Neural cell (in vitro differentiated cells): Measurements from ENCODE around the gene RECK. TPM values are rescaled to one million over a fixed set of nuclear protein-coding genes. Genes with fewer than 3 reads are reported as not detected.

Experiments
- H2AFZ ChIP-seq: fragments of 200-600, 300-800 bp; sonication (generic), shearing (Covaris generic); 2 replicates; pipeline ENCODE4 v1.6.0; 2014; ENCODE audit warnings: low read depth, mild to moderate bottlenecking, antibody characterized with exemption, low read length, moderate library complexity
- H3F3A ChIP-seq: fragments of 200-600 bp; shearing (Covaris generic); 2 replicates; pipeline ENCODE4 v1.6.1; 2016; ENCODE audit warnings: mild to moderate bottlenecking, moderate library complexity, mixed read lengths, antibody characterized with exemption, low read length; ENCODE audit not compliant: insufficient read depth, poor library complexity, severe bottlenecking
- H3K27ac ChIP-seq: fragments of 200-600, 300-800 bp; sonication (generic), shearing (Covaris generic); 2 replicates; pipeline ENCODE4 v1.5.1; 2014; ENCODE audit warnings: mild to moderate bottlenecking, low read length, moderate library complexity
- H3K27me3 ChIP-seq: fragments of 300-800, 200-600 bp; sonication (generic), shearing (Covaris generic); 2 replicates; pipeline ENCODE4 v1.6.0; 2014; ENCODE audit warnings: mild to moderate bottlenecking, low read depth, low read length, moderate library complexity; ENCODE audit not compliant: insufficient read depth
- H3K36me3 ChIP-seq: fragments of 300-800, 200-600 bp; sonication (generic), shearing (Covaris generic); 2 replicates; pipeline ENCODE4 v1.5.1; 2014; ENCODE audit warnings: mild to moderate bottlenecking, antibody characterized with exemption, low read length, moderate library complexity; ENCODE audit not compliant: insufficient read depth
- H3K4me2 ChIP-seq: fragments of 300-800, 200-600 bp; sonication (generic), shearing (Covaris generic); 2 replicates; pipeline ENCODE4 v1.6.0; 2014; ENCODE audit warnings: mild to moderate bottlenecking, low read length
- H3K4me3 ChIP-seq: fragments of 300-800, 200-600 bp; sonication (generic), shearing (Covaris generic); 2 replicates; pipeline ENCODE4 v1.5.1; 2014; ENCODE audit warnings: mild to moderate bottlenecking, low read length, moderate library complexity
- H3K79me2 ChIP-seq: fragments of 200-600 bp; shearing (Covaris generic); replicated peaks from 2 replicates; pipeline ENCODE4 v1.6.0; 2014; ENCODE audit warnings: mild to moderate bottlenecking, low read length, moderate library complexity; ENCODE audit not compliant: insufficient read depth
- H3K9ac ChIP-seq: fragments of 300-800, 200-600 bp; sonication (generic), shearing (Covaris generic); 2 replicates; pipeline ENCODE4 v1.6.1; 2016; ENCODE audit warnings: mild to moderate bottlenecking, low read length, mixed read lengths
- H3K9me2 ChIP-seq: fragments of 200-600 bp; shearing (Covaris generic); 2 replicates; pipeline ENCODE4 v1.6.1; 2016; ENCODE audit warnings: mild to moderate bottlenecking, low read length, mixed read lengths; ENCODE audit not compliant: insufficient read depth
- H3K9me3 ChIP-seq: fragments of 200-600, 300-800 bp; sonication (generic), shearing (Covaris generic); 2 replicates; pipeline ENCODE4 v1.6.1; 2016; ENCODE audit warnings: mild to moderate bottlenecking, mixed run types, low read length, moderate library complexity, mixed read lengths
- H4K20me1 ChIP-seq: fragments of 200-600 bp; shearing (Covaris generic); 2 replicates; pipeline ENCODE4 v1.6.1; 2016; ENCODE audit warnings: mild to moderate bottlenecking, mixed run types; ENCODE audit not compliant: insufficient read depth
- CTCF ChIP-seq: fragments of 450-650 bp; IDR thresholded peaks from 2 replicates; pipeline ENCODE4 v1.5.1; 2014; ENCODE audit warnings: antibody characterized with exemption, mild to moderate bottlenecking, moderate library complexity; ENCODE audit not compliant: poor library complexity, severe bottlenecking
- EP300 ChIP-seq: fragments of 450-650 bp; conservative IDR thresholded peaks from 2 replicates; pipeline ENCODE4 v1.6.1; 2014; ENCODE audit warnings: antibody characterized with exemption, mild to moderate bottlenecking, moderate library complexity; ENCODE audit not compliant: poor library complexity, severe bottlenecking
- EZH2 ChIP-seq: fragments of 200-600, 300-800 bp; shearing (Covaris generic), sonication (generic); IDR thresholded peaks from 2 replicates; pipeline ENCODE4 v1.6.1; 2014; ENCODE audit warnings: antibody characterized with exemption, low read length, borderline replicate concordance, mild to moderate bottlenecking; ENCODE audit not compliant: insufficient read depth, poor library complexity, severe bottlenecking
- MXI1 ChIP-seq: fragments of 450-650 bp; conservative IDR thresholded peaks from 2 replicates; pipeline ENCODE4 v1.6.1; 2014; ENCODE audit warnings: antibody characterized with exemption, mild to moderate bottlenecking; ENCODE audit not compliant: poor library complexity, severe bottlenecking
- RAD21 ChIP-seq: fragments of 450-650 bp; conservative IDR thresholded peaks from 2 replicates; pipeline ENCODE4 v1.6.1; 2014; ENCODE audit warnings: antibody characterized with exemption, mild to moderate bottlenecking, moderate library complexity
- REST ChIP-seq: IDR thresholded peaks from 2 replicates; pipeline ENCODE4 v1.6.1; 2012; ENCODE audit warnings: borderline replicate concordance
- TAF1 ChIP-seq: IDR thresholded peaks from 2 replicates; pipeline ENCODE4 v1.6.1; 2012; ENCODE audit warnings: low read depth
- polyA plus RNA-seq: library from polyadenylated mRNA; depleted of rRNA; stranded (reverse); fragments of >200 nt; gene quantifications from 2 replicates; pipeline ENCODE4 v1.2.3, GENCODE V29; 2014

RECK gene
- polyA plus RNA-seq, 1 donor from 2014 or later, result 6.9 TPM

- H3K27me3 ChIP-seq, result peaks cover 23% of the 10 kb centered on the region
- no peak overlapping the region for H2AFZ ChIP-seq
Observed at GRCh38 chr9:36132086-36132485, 95.4 kb downstream of the RECK start.

GRCh38 chr9:36134761-36135505, 98.2 kb downstream of the RECK start:
- H3K27ac ChIP-seq, result no peak overlapping the region
- no peak overlapping the region for H3K9ac ChIP-seq
- H3K79me2 ChIP-seq, result no peaks in the 10 kb centered on the region
- no peak overlapping the region for H3K4me3 ChIP-seq
- no peaks in the 10 kb centered on the region for H3K36me3 ChIP-seq
- no peaks in the 10 kb centered on the region for H3K9me3 ChIP-seq
- H3F3A ChIP-seq, result no peaks in the 10 kb centered on the region
- no peaks in the 10 kb centered on the region for H4K20me1 ChIP-seq
- H3K9me2 ChIP-seq, result no peaks in the 10 kb centered on the region
- no peak overlapping the region for H2AFZ ChIP-seq
- peaks cover 33% of the 10 kb centered on the region for H3K27me3 ChIP-seq
- no peak overlapping the region for H3K4me2 ChIP-seq
- TF ChIP-seq TAF1, result no peak
- no peak for TF ChIP-seq EP300
- no peak for TF ChIP-seq EZH2
- TF ChIP-seq CTCF, result no peak
- TF ChIP-seq REST, result no peak
- no peak for TF ChIP-seq MXI1
- no peak for TF ChIP-seq RAD21

More at GRCh38 chr9:36132086-36132485, 95.4 kb downstream of the RECK start:
- no peaks in the 10 kb centered on the region for H3K36me3 ChIP-seq
- no peak overlapping the region for H3K9ac ChIP-seq
- no peak for TF ChIP-seq REST
- no peak for TF ChIP-seq MXI1
- TF ChIP-seq CTCF, result no peak
- no peaks in the 10 kb centered on the region for H3F3A ChIP-seq
- no peak overlapping the region for H3K4me2 ChIP-seq
- H3K9me2 ChIP-seq, result no peaks in the 10 kb centered on the region
- H3K9me3 ChIP-seq, result no peaks in the 10 kb centered on the region
- no peak overlapping the region for H3K27ac ChIP-seq
- H3K79me2 ChIP-seq, result no peaks in the 10 kb centered on the region
- no peak overlapping the region for H3K4me3 ChIP-seq
- H4K20me1 ChIP-seq, result no peaks in the 10 kb centered on the region
